Measurements from ENCODE around the gene C17orf114.

Gene C17orf114

DNA sequence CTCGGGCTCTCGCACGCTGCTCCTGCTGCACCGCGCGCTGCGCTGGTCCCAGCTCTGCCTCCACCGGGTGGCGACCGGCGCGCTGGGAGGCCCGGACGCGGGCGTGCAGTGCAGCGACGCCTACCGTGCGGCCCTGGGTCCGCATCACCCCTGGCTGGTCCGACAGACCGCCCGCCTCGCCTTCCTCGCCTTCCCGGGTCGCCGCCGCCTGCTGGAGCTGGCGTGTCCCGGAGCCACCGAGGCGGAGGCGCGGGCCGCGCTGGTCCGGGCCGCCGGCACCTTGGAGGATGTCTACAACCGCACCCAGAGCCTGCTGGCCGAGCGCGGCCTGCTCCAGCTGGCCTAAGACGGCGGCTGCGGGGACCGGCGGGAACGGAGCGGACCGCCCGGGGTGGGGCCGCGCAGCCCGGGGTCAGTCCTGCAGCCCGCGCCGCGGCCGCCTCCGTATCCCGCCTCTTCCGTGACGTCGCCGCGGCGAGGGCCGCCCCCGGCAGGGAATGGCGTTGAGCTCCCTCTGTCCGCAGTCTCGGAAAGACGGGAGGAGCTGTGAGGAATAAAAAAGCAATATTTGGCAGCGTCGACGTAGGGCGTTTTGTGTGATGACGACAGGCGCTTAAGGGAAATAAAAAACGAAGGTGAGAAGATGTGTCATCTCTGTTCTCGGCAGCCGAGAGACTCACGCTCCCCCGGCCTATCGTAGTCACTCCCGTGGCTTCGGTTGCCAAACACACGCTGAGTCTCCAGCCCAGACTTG is 12.0 kb downstream of the C17orf114 start (continued):
- peak; percentile 41; the same call in 1 of the 2 replicates for TF ChIP-seq FOS (IDR thresholded peaks at IDR 0.05; ENCODE audit: low read depth, low read length)
- peak; percentile 59; the same call in 1 of the 2 replicates for TF ChIP-seq MXI1 (IDR thresholded peaks at IDR 0.05; ENCODE audit: borderline replicate concordance, low read depth, low read length)
- no peak for TF ChIP-seq MAFK (IDR thresholded peaks at IDR 0.05; ENCODE audit: low read depth, low read length)

- POLR2A ChIA-PET (ENCODE audit: unreplicated experiment) = no interaction called here
- H2AFZ ChIP-seq (replicated peaks; ENCODE audit: low read length, poor library complexity) = peak overlapping the region; percentile 99
- dilution Hi-C loops (cut with HindIII; ENCODE audit: low sequenced_read_pairs, unreplicated experiment) (no loop called here), intact Hi-C loops (cut with micrococcal nuclease) (no loop called here), in situ Hi-C loops (cut with MboI; ENCODE audit: low sequenced_read_pairs) (loop anchor here (5.0 kb wide), 1 partner anchor 93 kb away; no protein-coding TSS in a partner anchor)
- H4K8ac ChIP-seq (ENCODE audit: low read depth in 2 of 2, low read length in 2 of 2) = peak overlapping the region; percentile 49 to 81; a peak in 2 of 4 replicates
- H3K9ac ChIP-seq (ENCODE audit: low read depth, low read length) = peak overlapping the region; percentile 49
- ATAC-seq (ENCODE audit: low read depth) (no peak), DNase-seq (no peak)
- CTCF ChIA-PET = interaction anchor here (0.7 to 1.5 kb wide), 5 partner anchors 10 to 106 kb away, joined by 3 to 6 read pairs (median 3); no protein-coding TSS in a partner anchor
- peaks cover 18% of the 10 kb centered on the region for H3K27me3 ChIP-seq (ENCODE audit: control insufficient read depth, insufficient read depth, low read length)
- H3K56ac ChIP-seq (ENCODE audit: extremely low read depth, insufficient read depth, low read length) = no peak overlapping the region
- no peak overlapping the region for H2BK120ac ChIP-seq (ENCODE audit: low read depth, low read length)
- H2BK15ac ChIP-seq (ENCODE audit: low read depth, low read length) = no peak overlapping the region
- H3K23ac ChIP-seq (ENCODE audit: low read depth, low read length) = no peak overlapping the region
- H3K4me1 ChIP-seq (ENCODE audit: control insufficient read depth, insufficient read depth, low read length) = peaks cover 5% of the 10 kb centered on the region; the same call in 1 of the 2 replicates
- peaks cover 4% of the 10 kb centered on the region for H3K9me1 ChIP-seq (ENCODE audit: insufficient read depth, low read length)
- H4K5ac ChIP-seq (ENCODE audit: low read depth, low read length) = 0 out of 2 replicates have a peak overlapping the region, but pooled peaks have one; percentile 31
- H3K4ac ChIP-seq (ENCODE audit: low read depth, low read length) = peak overlapping the region; percentile 40; the same call in 1 of the 2 replicates
- peak overlapping the region; percentile 36 for H2BK5ac ChIP-seq (ENCODE audit: low read depth, low read length, poor library complexity, severe bottlenecking)
- H3K4me3 ChIP-seq (ENCODE audit: insufficient read depth, low read depth, low read length) = peak overlapping the region; percentile 64
- H4K20me1 ChIP-seq (ENCODE audit: insufficient read depth, low read length) = no peaks in the 10 kb centered on the region
- WGBS, 2 experiments (ENCODE audit: extremely low coverage in 2 of 2, insufficient read length in 1 of 2) = 0% methylated on average over 6 of the region's 25 CpGs; no CpG with 5 or more reads in 1 of the 2 experiments
- no peak overlapping the region for H2AK5ac ChIP-seq (ENCODE audit: low read depth, low read length)
- peaks cover 0 to 5% of the 10 kb centered on the region in 2 experiments; a peak in 2 of 4 replicates for H3K79me1 ChIP-seq (ENCODE audit: low read depth in 1 of 2, low read length in 2 of 2)
- H3K14ac ChIP-seq (replicated peaks; ENCODE audit: low read depth, low read length) = peak overlapping the region; percentile 32; the same call in 1 of the 2 replicates
- no peak overlapping the region for H4K91ac ChIP-seq (ENCODE audit: insufficient read depth, low read depth, low read length)
- no TSS peak for BruUV-seq (replicated peaks)
- peak overlapping the region; percentile 53; the same call in 1 of the 2 replicates for H3K27ac ChIP-seq (ENCODE audit: insufficient read depth, low read length)
- no peaks in the 10 kb centered on the region for H3K9me3 ChIP-seq (ENCODE audit: control insufficient read depth, insufficient read depth, low read length)
- H3K18ac ChIP-seq (ENCODE audit: low read depth, low read length) = no peak overlapping the region
- H3K4me2 ChIP-seq (ENCODE audit: low read depth, low read length) = peak overlapping the region; percentile 78
- peak overlapping the region; percentile 87 for H2AK9ac ChIP-seq (replicated peaks; ENCODE audit: low read depth, low read length, poor library complexity)
- H3K36me3 ChIP-seq (ENCODE audit: control insufficient read depth, insufficient read depth, low read length) = no peaks in the 10 kb centered on the region
- H2BK20ac ChIP-seq (ENCODE audit: low read depth, low read length) = no peak overlapping the region
- TF ChIP-seq RAD21 (IDR thresholded peaks at IDR 0.05; ENCODE audit: low read length) = no peak
- no peak for TF ChIP-seq RFX5 (IDR thresholded peaks at IDR 0.05; ENCODE audit: low read depth, low read length)
- no peak for TF ChIP-seq RCOR1 (IDR thresholded peaks at IDR 0.05; ENCODE audit: insufficient replicate concordance, low read length)
- TF ChIP-seq, protein P1, sequence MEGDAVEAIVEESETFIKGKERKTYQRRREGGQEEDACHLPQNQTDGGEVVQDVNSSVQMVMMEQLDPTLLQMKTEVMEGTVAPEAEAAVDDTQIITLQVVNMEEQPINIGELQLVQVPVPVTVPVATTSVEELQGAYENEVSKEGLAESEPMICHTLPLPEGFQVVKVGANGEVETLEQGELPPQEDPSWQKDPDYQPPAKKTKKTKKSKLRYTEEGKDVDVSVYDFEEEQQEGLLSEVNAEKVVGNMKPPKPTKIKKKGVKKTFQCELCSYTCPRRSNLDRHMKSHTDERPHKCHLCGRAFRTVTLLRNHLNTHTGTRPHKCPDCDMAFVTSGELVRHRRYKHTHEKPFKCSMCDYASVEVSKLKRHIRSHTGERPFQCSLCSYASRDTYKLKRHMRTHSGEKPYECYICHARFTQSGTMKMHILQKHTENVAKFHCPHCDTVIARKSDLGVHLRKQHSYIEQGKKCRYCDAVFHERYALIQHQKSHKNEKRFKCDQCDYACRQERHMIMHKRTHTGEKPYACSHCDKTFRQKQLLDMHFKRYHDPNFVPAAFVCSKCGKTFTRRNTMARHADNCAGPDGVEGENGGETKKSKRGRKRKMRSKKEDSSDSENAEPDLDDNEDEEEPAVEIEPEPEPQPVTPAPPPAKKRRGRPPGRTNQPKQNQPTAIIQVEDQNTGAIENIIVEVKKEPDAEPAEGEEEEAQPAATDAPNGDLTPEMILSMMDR (conservative IDR thresholded peaks at IDR 0.05; ENCODE audit: low read depth, low read length) = no peak
- no peak for TF ChIP-seq MAFK (IDR thresholded peaks at IDR 0.05; ENCODE audit: low read depth, low read length)
- TF ChIP-seq CHD1 (IDR thresholded peaks at IDR 0.05; ENCODE audit: low read depth, low read length) = no peak
- TF ChIP-seq NFE2L2 (IDR thresholded peaks at IDR 0.05; ENCODE audit: low read depth, low read length) = no peak
- no peak for TF ChIP-seq MXI1 (IDR thresholded peaks at IDR 0.05; ENCODE audit: borderline replicate concordance, low read depth, low read length)
- no peak for TF ChIP-seq FOS (IDR thresholded peaks at IDR 0.05; ENCODE audit: low read depth, low read length)
- TF ChIP-seq CEBPB (IDR thresholded peaks at IDR 0.05; ENCODE audit: low read depth, low read length) = no peak
- TF ChIP-seq MAZ (IDR thresholded peaks at IDR 0.05; ENCODE audit: borderline replicate concordance, low read depth, low read length) = no peak
- TF ChIP-seq BHLHE40 (IDR thresholded peaks at IDR 0.05; ENCODE audit: low read depth, low read length) = no peak
- no peak for TF ChIP-seq SMC3 (IDR thresholded peaks at IDR 0.05; ENCODE audit: low read depth, low read length)
- TF ChIP-seq POLR2A (IDR thresholded peaks at IDR 0.05; ENCODE audit: low read depth, low read length) = no peak
These were observed 12.5 kb downstream of the C17orf114 start for GRCh38 chr17:4789701-4789950.
